Endodermal cell (in vitro differentiated cells): ENCODE data around the gene ALG11. TPM values are rescaled to one million over a fixed set of nuclear protein-coding genes. Genes with fewer than 3 reads are reported as not detected.
A peak's percentile ranks its signal among the peaks of the same experiment; 100 is the strongest.

Source experiments
- DNase-seq: peaks from one replicate; pipeline ENCODE4 v3.0.0-alpha.2; 2017
- H3K27ac ChIP-seq: 2 replicates; pipeline ENCODE4 v1.5.1; 2013; ENCODE audit warnings: mild to moderate bottlenecking, low read depth, low read length, moderate library complexity
- H3K27me3 ChIP-seq: 2 replicates; pipeline ENCODE4 v1.6.1; 2013; ENCODE audit warnings: mild to moderate bottlenecking, low read length, moderate library complexity; ENCODE audit not compliant: insufficient read depth, control insufficient read depth, poor library complexity, severe bottlenecking
- H3K36me3 ChIP-seq: 2 replicates; pipeline ENCODE4 v1.7.0; 2013; ENCODE audit warnings: mild to moderate bottlenecking, low read length, moderate library complexity; ENCODE audit not compliant: control insufficient read depth, insufficient read depth
- H3K4me1 ChIP-seq: one replicate; pipeline ENCODE4 v1.7.0; 2013; ENCODE audit warnings: low read length; ENCODE audit not compliant: control insufficient read depth, insufficient read depth
- H3K4me3 ChIP-seq: 2 replicates; pipeline ENCODE4 v1.5.1; 2013; ENCODE audit warnings: mild to moderate bottlenecking, low read length, moderate library complexity
- H3K9ac ChIP-seq: 2 replicates; pipeline ENCODE4 v1.6.1; 2013; ENCODE audit warnings: mild to moderate bottlenecking, low read length, moderate library complexity; ENCODE audit not compliant: poor library complexity, severe bottlenecking; ENCODE audit errors: extremely low read depth
- H3K9me3 ChIP-seq: 2 replicates; pipeline ENCODE4 v1.6.1; 2013; ENCODE audit warnings: mild to moderate bottlenecking, low read length, moderate library complexity; ENCODE audit not compliant: control insufficient read depth
- H3K27ac Mint-ChIP-seq: 2 replicates; pipeline ENCODE4 v1.8.0; 2020; ENCODE audit warnings: mixed read lengths
- H3K27me3 Mint-ChIP-seq: 2 replicates; pipeline ENCODE4 v1.8.0; 2021; ENCODE audit warnings: mild to moderate bottlenecking, mixed read lengths; ENCODE audit not compliant: insufficient read depth
- H3K36me3 Mint-ChIP-seq: 2 replicates; pipeline ENCODE4 v1.8.0; 2020; ENCODE audit warnings: low read depth, mixed read lengths
- H3K4me1 Mint-ChIP-seq: 2 replicates; pipeline ENCODE4 v1.8.0; 2020; ENCODE audit warnings: mixed read lengths
- H3K4me3 Mint-ChIP-seq: 2 replicates; pipeline ENCODE4 v1.8.0; 2020; ENCODE audit warnings: mild to moderate bottlenecking, moderate library complexity, mixed read lengths
- H3K9me3 Mint-ChIP-seq: 2 replicates; pipeline ENCODE4 v1.8.0; 2020; ENCODE audit warnings: mild to moderate bottlenecking, mixed read lengths
- WGBS, 2 experiments: methylation state at CpG; one replicate each; pipeline versions ENCODE4 v1.1.5 to v1.1.7; 2013; ENCODE audit warnings: missing lambda C conversion rate in 2 of 2, mixed read lengths in 1 of 2; ENCODE audit not compliant: insufficient coverage in 1 of 2, insufficient read length in 1 of 2; 5-methylcytosine and 5-hydroxymethylcytosine counted together
- total RNA-seq, 2 donors: library from RNA; stranded (reverse); fragmentation: NEBNext Ultra II Directional in 1 of 2; extraction: Animal tissue kit (Norgen Biotek cat#: 25700) in 1 of 2; gene quantifications; 2 replicates in 1 of 2; 3 replicates in 1 of 2; pipeline ENCODE4 v1.2.1, GENCODE V29; 2021
- TF ChIP-seq, protein P1 (sequence below): fragments of 200-600 bp; sonication (generic); conservative IDR thresholded peaks from 2 replicates; pipeline ENCODE4 v1.5.0; 2021; ENCODE audit warnings: antibody characterized with exemption, mild to moderate bottlenecking

ALG11 gene
- total RNA-seq, 2 donors from 2014 or later = 41.5 to 53.1 TPM

GRCh38 chr13:51999510-51999911, 12.7 kb upstream of the ALG11 start:
- no peaks in the 10 kb centered on the region for H3K9me3 ChIP-seq
- DNase-seq = peak; percentile 69
- H3K4me3 ChIP-seq = peak overlapping the region; percentile 59
- TF ChIP-seq, protein P1, sequence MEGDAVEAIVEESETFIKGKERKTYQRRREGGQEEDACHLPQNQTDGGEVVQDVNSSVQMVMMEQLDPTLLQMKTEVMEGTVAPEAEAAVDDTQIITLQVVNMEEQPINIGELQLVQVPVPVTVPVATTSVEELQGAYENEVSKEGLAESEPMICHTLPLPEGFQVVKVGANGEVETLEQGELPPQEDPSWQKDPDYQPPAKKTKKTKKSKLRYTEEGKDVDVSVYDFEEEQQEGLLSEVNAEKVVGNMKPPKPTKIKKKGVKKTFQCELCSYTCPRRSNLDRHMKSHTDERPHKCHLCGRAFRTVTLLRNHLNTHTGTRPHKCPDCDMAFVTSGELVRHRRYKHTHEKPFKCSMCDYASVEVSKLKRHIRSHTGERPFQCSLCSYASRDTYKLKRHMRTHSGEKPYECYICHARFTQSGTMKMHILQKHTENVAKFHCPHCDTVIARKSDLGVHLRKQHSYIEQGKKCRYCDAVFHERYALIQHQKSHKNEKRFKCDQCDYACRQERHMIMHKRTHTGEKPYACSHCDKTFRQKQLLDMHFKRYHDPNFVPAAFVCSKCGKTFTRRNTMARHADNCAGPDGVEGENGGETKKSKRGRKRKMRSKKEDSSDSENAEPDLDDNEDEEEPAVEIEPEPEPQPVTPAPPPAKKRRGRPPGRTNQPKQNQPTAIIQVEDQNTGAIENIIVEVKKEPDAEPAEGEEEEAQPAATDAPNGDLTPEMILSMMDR = no peak
- H3K36me3 ChIP-seq = no peaks in the 10 kb centered on the region
- Mint-ChIP-seq H3K27me3 (peaks cover 32% of the 10 kb centered on the region), H3K4me3 (peak overlapping the region; percentile 30), H3K4me1 (peaks cover 59% of the 10 kb centered on the region), H3K36me3 (no peaks in the 10 kb centered on the region), H3K27ac (peak overlapping the region; percentile 42), H3K9me3 (no peaks in the 10 kb centered on the region)
- 86 to 91% methylated on average over 12 to 13 of the region's 13 CpGs for WGBS, 2 experiments
- H3K27me3 ChIP-seq = peaks cover 23% of the 10 kb centered on the region
- peaks cover 35% of the 10 kb centered on the region for H3K4me1 ChIP-seq
- H3K27ac ChIP-seq = no peak overlapping the region
- H3K9ac ChIP-seq = no peak overlapping the region

DNA sequence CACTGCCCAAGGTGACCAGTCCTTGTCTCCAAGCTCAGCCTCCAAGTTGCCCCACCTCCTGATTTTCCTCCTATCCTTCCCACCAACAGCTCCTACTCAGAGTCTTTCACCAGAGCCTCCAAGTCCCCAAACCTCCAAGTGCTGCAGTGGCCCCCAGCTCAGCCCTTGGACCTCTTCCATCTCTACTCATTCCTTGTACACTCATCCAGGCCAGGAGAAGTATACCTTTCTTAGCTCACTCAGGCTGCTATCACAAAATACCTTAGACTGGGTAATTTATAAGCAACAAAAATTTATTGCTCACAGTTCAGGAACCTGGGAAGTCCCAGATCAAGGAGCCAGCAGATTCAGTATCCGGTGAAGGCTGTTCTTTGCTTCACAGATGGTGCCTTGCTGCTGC, 12.3 kb upstream of the ALG11 start:
- peak overlapping the region; percentile 42 for H3K27ac Mint-ChIP-seq
- H3K9me3 Mint-ChIP-seq = no peaks in the 10 kb centered on the region
- 94 to 100% methylated on average over 1 of the region's 1 CpG for WGBS, 2 experiments
- Histone ChIP-seq H3K4me1 (peaks cover 35% of the 10 kb centered on the region), H3K9me3 (no peaks in the 10 kb centered on the region), H3K4me3 (peak overlapping the region; percentile 59), H3K9ac (no peak overlapping the region), H3K27me3 (peaks cover 19% of the 10 kb centered on the region), H3K36me3 (no peaks in the 10 kb centered on the region), H3K27ac (no peak overlapping the region)
- H3K27me3 Mint-ChIP-seq = peaks cover 29% of the 10 kb centered on the region
- TF ChIP-seq, protein P1 = no peak
- DNase-seq = no peak
- H3K36me3 Mint-ChIP-seq = no peaks in the 10 kb centered on the region
- peaks cover 59% of the 10 kb centered on the region for H3K4me1 Mint-ChIP-seq
- peak overlapping the region; percentile 30 for H3K4me3 Mint-ChIP-seq

GRCh38 chr13:52001120-52001731, 11.0 kb upstream of the ALG11 start:
- Histone ChIP-seq H3K9ac (no peak overlapping the region), H3K27ac (no peak overlapping the region), H3K36me3 (peaks cover 2% of the 10 kb centered on the region), H3K4me1 (peaks cover 24% of the 10 kb centered on the region), H3K27me3 (peaks cover 8% of the 10 kb centered on the region), H3K9me3 (peaks cover 4% of the 10 kb centered on the region), H3K4me3 (no peak overlapping the region)
- TF ChIP-seq, protein P1 = peak; percentile 80
- 65 to 75% methylated on average over 3 of the region's 3 CpGs for WGBS, 2 experiments
- Mint-ChIP-seq H3K4me1 (peaks cover 46% of the 10 kb centered on the region), H3K27me3 (peaks cover 17% of the 10 kb centered on the region), H3K36me3 (peaks cover 5% of the 10 kb centered on the region), H3K9me3 (peaks cover 5% of the 10 kb centered on the region), H3K27ac (no peak overlapping the region), H3K4me3 (no peak overlapping the region)
- DNase-seq = peak; percentile 44
